DND-41 (cell line): ENCODE data around the gene MICAL2.

Experiments
- ATAC-seq: fragments of 200-7000 bp; cut with Tn5 transposase; 3 replicates; pipeline ENCODE4 v1.9.1; 2021; ENCODE audit warnings: low read depth; ENCODE audit not compliant: insufficient read depth
- DNase-seq: peaks from one replicate; pipeline ENCODE4 v3.0.0-alpha.2; 2020
- H2AFZ ChIP-seq: 2 replicates; pipeline ENCODE4 v1.6.0; 2012; ENCODE audit warnings: low read depth, low read length
- H3K27ac ChIP-seq: 2 replicates; pipeline ENCODE4 v1.5.1; 2012; ENCODE audit warnings: low read length, inconsistent platforms
- H3K27me3 ChIP-seq: fragments of 200-600 bp; sonication (generic); 2 replicates; pipeline ENCODE4 v1.6.0; 2012; ENCODE audit warnings: low read length, mild to moderate bottlenecking, inconsistent platforms; ENCODE audit not compliant: insufficient read depth, poor library complexity
- H3K36me3 ChIP-seq: 2 replicates; pipeline ENCODE4 v1.5.1; 2012; ENCODE audit warnings: low read length, inconsistent platforms; ENCODE audit not compliant: insufficient read depth
- H3K4me1 ChIP-seq: 2 replicates; pipeline ENCODE4 v1.5.1; 2012; ENCODE audit warnings: mild to moderate bottlenecking, low read length; ENCODE audit not compliant: insufficient read depth
- H3K4me2 ChIP-seq: 2 replicates; pipeline ENCODE4 v1.6.0; 2012; ENCODE audit warnings: mild to moderate bottlenecking, moderate library complexity, low read length, inconsistent platforms; ENCODE audit not compliant: insufficient read depth
- H3K4me3 ChIP-seq, 2 experiments: fragments of 200-600 bp in 1 of 2; shearing (Covaris generic) in 1 of 2; 2 replicates each; pipeline ENCODE4 v1.5.1; 2012 to 2016; ENCODE audit warnings: inconsistent platforms in 2 of 2, low read length in 2 of 2, mild to moderate bottlenecking in 2 of 2, low read depth in 1 of 2, moderate library complexity in 1 of 2
- H3K79me2 ChIP-seq: 2 replicates; pipeline ENCODE4 v1.6.0; 2012; ENCODE audit warnings: low read length, inconsistent platforms; ENCODE audit not compliant: insufficient read depth
- H3K9ac ChIP-seq: 2 replicates; pipeline ENCODE4 v1.6.0; 2012; ENCODE audit warnings: low read depth, mild to moderate bottlenecking, inconsistent platforms, low read length, moderate library complexity
- H3K9me3 ChIP-seq: 2 replicates; pipeline ENCODE4 v1.5.1; 2012; ENCODE audit warnings: low read length, moderate library complexity, mild to moderate bottlenecking, inconsistent platforms; ENCODE audit not compliant: insufficient read depth, severe bottlenecking
- H4K20me1 ChIP-seq: 2 replicates; pipeline ENCODE4 v1.6.0; 2012; ENCODE audit warnings: low read length; ENCODE audit not compliant: insufficient read depth
- EZH2 ChIP-seq: IDR thresholded peaks from 3 replicates; pipeline ENCODE4 v1.6.1; 2012; ENCODE audit warnings: borderline replicate concordance, low read depth, mild to moderate bottlenecking, moderate library complexity, low read length, inconsistent platforms; ENCODE audit not compliant: severe bottlenecking
- TF ChIP-seq, protein P1 (sequence below): IDR thresholded peaks from 2 replicates; pipeline ENCODE4 v1.5.1; 2012; ENCODE audit warnings: borderline replicate concordance, low read length, moderate library complexity, mild to moderate bottlenecking; ENCODE audit not compliant: poor library complexity, severe bottlenecking; ENCODE audit errors: extremely low read depth

Gene MICAL2

DNA sequence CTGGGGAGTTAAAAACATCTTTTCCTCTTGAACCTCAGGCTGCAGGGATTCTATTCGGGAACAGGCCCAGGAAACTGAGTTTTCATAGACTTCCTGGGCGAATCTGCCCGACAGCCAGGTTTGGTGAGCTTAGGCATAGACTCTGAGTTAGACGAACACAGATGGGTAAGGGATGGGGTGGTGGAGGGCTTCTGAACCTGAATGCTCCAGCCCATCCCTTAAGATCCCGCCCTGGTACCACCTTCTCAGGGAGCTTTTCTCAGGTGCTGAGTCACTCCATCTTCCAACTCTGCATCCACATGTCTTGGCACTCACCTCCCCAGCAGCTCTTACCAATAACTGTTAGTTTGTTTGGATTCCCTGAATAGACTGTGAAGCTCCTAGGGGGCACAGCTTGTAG lies 37.4 kb downstream of the MICAL2 start:
- Histone ChIP-seq H3K9me3 (no peaks in the 10 kb centered on the region), H3K79me2 (no peaks in the 10 kb centered on the region), H3K36me3 (no peaks in the 10 kb centered on the region), H4K20me1 (no peaks in the 10 kb centered on the region), H3K4me3 (no peak overlapping the region), H3K27me3 (no peaks in the 10 kb centered on the region), H3K4me1 (no peaks in the 10 kb centered on the region; the same call in 1 of the 2 replicates), H3K9ac (no peak overlapping the region), H2AFZ (no peak overlapping the region), H3K4me2 (no peak overlapping the region), H3K27ac (no peak overlapping the region)
- no peak for ATAC-seq
- DNase-seq = no peak
- TF ChIP-seq, protein P1, sequence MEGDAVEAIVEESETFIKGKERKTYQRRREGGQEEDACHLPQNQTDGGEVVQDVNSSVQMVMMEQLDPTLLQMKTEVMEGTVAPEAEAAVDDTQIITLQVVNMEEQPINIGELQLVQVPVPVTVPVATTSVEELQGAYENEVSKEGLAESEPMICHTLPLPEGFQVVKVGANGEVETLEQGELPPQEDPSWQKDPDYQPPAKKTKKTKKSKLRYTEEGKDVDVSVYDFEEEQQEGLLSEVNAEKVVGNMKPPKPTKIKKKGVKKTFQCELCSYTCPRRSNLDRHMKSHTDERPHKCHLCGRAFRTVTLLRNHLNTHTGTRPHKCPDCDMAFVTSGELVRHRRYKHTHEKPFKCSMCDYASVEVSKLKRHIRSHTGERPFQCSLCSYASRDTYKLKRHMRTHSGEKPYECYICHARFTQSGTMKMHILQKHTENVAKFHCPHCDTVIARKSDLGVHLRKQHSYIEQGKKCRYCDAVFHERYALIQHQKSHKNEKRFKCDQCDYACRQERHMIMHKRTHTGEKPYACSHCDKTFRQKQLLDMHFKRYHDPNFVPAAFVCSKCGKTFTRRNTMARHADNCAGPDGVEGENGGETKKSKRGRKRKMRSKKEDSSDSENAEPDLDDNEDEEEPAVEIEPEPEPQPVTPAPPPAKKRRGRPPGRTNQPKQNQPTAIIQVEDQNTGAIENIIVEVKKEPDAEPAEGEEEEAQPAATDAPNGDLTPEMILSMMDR = no peak
- no peak for TF ChIP-seq EZH2

DNA sequence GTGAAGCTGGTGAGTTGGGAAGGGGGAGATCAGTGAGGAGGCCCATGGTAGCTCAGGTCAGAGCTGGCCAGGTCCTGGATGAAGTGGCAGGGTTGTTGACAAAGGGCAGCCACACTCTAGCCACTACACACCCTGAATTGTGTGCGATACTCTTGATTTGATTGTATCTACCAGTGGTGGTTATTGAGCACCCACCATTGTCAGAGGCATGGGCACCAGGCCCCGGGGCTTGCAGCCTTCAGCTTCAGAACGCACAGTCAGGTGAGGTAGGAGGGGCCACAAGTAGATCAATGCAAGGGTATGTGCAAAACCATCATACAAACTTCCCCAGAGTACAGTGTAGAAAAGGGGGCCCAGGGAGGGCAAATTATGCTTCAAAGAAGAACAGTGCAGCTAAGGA lies 38.1 kb downstream of the MICAL2 start:
- H3K27ac ChIP-seq = no peak overlapping the region
- no peaks in the 10 kb centered on the region for H3K27me3 ChIP-seq
- no peaks in the 10 kb centered on the region for H4K20me1 ChIP-seq
- no peak overlapping the region for H3K4me3 ChIP-seq
- ATAC-seq = no peak
- no peaks in the 10 kb centered on the region for H3K9me3 ChIP-seq
- H3K79me2 ChIP-seq = no peaks in the 10 kb centered on the region
- H3K4me2 ChIP-seq = no peak overlapping the region
- no peak for TF ChIP-seq EZH2
- TF ChIP-seq, protein P1 = no peak
- no peak overlapping the region for H3K9ac ChIP-seq
- no peak overlapping the region for H2AFZ ChIP-seq
- DNase-seq = no peak
- no peaks in the 10 kb centered on the region for H3K36me3 ChIP-seq
- H3K4me1 ChIP-seq = no peaks in the 10 kb centered on the region; the same call in 1 of the 2 replicates

DNA sequence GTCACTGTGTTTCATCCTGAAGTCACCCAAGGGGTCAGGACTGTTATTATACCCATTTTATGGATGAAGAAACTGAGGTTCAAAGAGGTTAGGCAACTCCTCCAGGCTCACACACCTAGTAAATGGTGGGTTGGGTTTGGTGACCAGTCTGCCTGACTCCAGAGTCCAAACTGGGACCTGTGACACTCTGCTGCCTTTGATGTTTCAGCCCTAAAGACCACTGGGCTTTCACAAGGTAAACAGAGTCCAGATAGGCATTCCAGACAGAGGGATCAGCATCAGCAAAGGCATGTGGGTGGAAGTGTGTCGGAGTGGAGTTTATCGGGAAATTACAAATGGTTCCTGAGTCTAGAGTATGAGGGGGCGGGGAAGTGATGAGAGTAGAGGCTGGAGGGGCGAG lies 38.5 kb downstream of the MICAL2 start:
- TF ChIP-seq, protein P1 = no peak
- TF ChIP-seq EZH2 = no peak
- no peak overlapping the region for H2AFZ ChIP-seq
- H3K9ac ChIP-seq = no peak overlapping the region
- ATAC-seq = no peak
- no peaks in the 10 kb centered on the region for H3K36me3 ChIP-seq
- H3K4me3 ChIP-seq = no peak overlapping the region
- no peak overlapping the region for H3K27ac ChIP-seq
- no peaks in the 10 kb centered on the region for H3K9me3 ChIP-seq
- DNase-seq = no peak
- no peaks in the 10 kb centered on the region for H3K79me2 ChIP-seq
- no peaks in the 10 kb centered on the region for H3K27me3 ChIP-seq
- H3K4me1 ChIP-seq = no peaks in the 10 kb centered on the region; the same call in 1 of the 2 replicates
- no peak overlapping the region for H3K4me2 ChIP-seq
- no peaks in the 10 kb centered on the region for H4K20me1 ChIP-seq
